ENCODE measurements around the gene UBE2QL1. TPM values are rescaled to one million over a fixed set of nuclear protein-coding genes. Genes with fewer than 3 reads are reported as not detected.

The UBE2QL1 gene
- total and polyA plus RNA-seq, 2 of the 8 experiments (the other 6 are each of a cell fraction or from before 2014, with no cell fraction given): 0.43 to 0.65 TPM

DNA sequence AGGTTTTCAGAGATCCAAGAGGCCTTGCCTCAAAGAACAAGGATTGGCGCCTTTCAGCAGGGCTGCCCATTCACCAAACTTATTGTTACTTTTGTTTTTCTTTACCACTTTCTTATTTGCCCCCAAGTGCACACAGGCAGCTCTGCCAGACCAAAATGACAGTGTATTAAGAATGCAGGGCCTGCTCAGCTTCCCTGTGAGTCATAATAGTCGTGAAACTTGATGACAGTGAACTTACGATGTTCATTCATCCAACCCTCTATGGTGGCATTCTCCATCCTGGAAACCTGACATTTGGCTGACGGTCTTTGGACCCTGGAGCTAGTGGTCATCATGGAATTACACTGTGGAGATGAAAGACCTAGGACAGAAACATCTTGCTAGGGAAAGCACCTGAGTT lies 44.3 kb downstream of the UBE2QL1 start:
- no peak overlapping the region for H2BK15ac ChIP-seq (ENCODE audit: low read length)

More for the DNA sequence above, 44.3 kb downstream of the UBE2QL1 start:
- Histone ChIP-seq H4K91ac (replicated peaks; ENCODE audit: insufficient read length, low read length) (no peak overlapping the region), H3K4ac (replicated peaks; ENCODE audit: insufficient read length, low read depth, low read length) (no peak overlapping the region), H3K36me3 (ENCODE audit: control insufficient read depth in 2 of 4, insufficient read depth in 4 of 4, low read length in 3 of 4) (no peaks in the 10 kb centered on the region), H3K14ac (ENCODE audit: insufficient read length) (no peak overlapping the region), H3K4me3 (ENCODE audit: extremely low read depth in 1 of 4, insufficient read depth in 2 of 4, low read depth in 3 of 4, low read length in 4 of 4) (no peak overlapping the region), H3K4me2 (ENCODE audit: insufficient read depth in 1 of 2, low read depth in 2 of 2, low read length in 2 of 2) (no peak overlapping the region), H3K23ac (ENCODE audit: insufficient read length) (no peak overlapping the region), H3K79me2 (ENCODE audit: control insufficient read depth in 1 of 2, insufficient read depth in 2 of 2, low read length in 2 of 2) (no peaks in the 10 kb centered on the region), H2BK120ac (replicated peaks; ENCODE audit: low read depth, low read length) (no peak overlapping the region), H2BK5ac (ENCODE audit: low read depth, low read length) (no peak overlapping the region), H3K9me3 (ENCODE audit: insufficient read depth in 2 of 2, low read depth in 1 of 2, low read length in 1 of 2) (no peaks in the 10 kb centered on the region), H2BK20ac (ENCODE audit: low read length) (no peak overlapping the region), H4K5ac (ENCODE audit: insufficient read length, low read depth, low read length) (no peak overlapping the region), H3K18ac (ENCODE audit: extremely low read depth, low read length) (no peak overlapping the region), H3K27me3 (replicated peaks in 1 of 4; ENCODE audit: control insufficient read depth in 3 of 4, extremely low read depth in 1 of 4, insufficient read depth in 3 of 4, low read length in 3 of 4) (peaks cover 1 to 10% (median 8%) of the 10 kb centered on the region in 4 experiments; a peak in 5 of 7 replicates), H3K27ac (ENCODE audit: low read depth, low read length) (no peak overlapping the region), H4K20me1 (replicated peaks in 1 of 2; ENCODE audit: control insufficient read depth in 1 of 2, insufficient read depth in 2 of 2, low read length in 2 of 2) (no peaks in the 10 kb centered on the region), H2AFZ (ENCODE audit: low read length) (no peak overlapping the region), H3K79me1 (ENCODE audit: low read depth, low read length) (no peaks in the 10 kb centered on the region), H3K23me2 (ENCODE audit: low read depth, low read length) (no peaks in the 10 kb centered on the region), H4K8ac (ENCODE audit: extremely low read depth, insufficient read depth, low read length) (no peak overlapping the region), H2AK5ac (ENCODE audit: low read depth, low read length) (no peak overlapping the region), H3K4me1 (replicated peaks in 1 of 4; ENCODE audit: control insufficient read depth in 3 of 4, insufficient read depth in 4 of 4, low read length in 3 of 4) (peaks cover 8 to 13% (median 11%) of the 10 kb centered on the region in 4 experiments), H3K9ac (replicated peaks in 1 of 4; ENCODE audit: extremely low read depth in 1 of 4, low read depth in 3 of 4, low read length in 3 of 4) (no peak overlapping the region), H2BK12ac (ENCODE audit: low read depth, low read length) (no peak overlapping the region), H3K56ac (replicated peaks; ENCODE audit: insufficient read length, low read depth, low read length) (no peak overlapping the region)
- CTCF ChIA-PET (ENCODE audit: partially characterized antibody): interaction anchor here (0.6 to 1.2 kb wide), 4 partner anchors 11 to 1261 kb away, joined by 3 to 4 read pairs (median 3); no protein-coding TSS in a partner anchor
- POLR2A ChIA-PET (ENCODE audit: partially characterized antibody): no interaction called here
- TF ChIP-seq CHD2 (IDR thresholded peaks at IDR 0.05; ENCODE audit: low read length) (no peak), HDAC2 (IDR thresholded peaks at IDR 0.05; ENCODE audit: borderline replicate concordance in 1 of 2, low read depth in 2 of 2, low read length in 2 of 2) (no peak), CREB1 (IDR thresholded peaks at IDR 0.05) (no peak), SP2 (IDR thresholded peaks at IDR 0.05; ENCODE audit: low read length) (no peak), KDM5A (IDR thresholded peaks at IDR 0.05; ENCODE audit: low read length) (no peak), TBP (IDR thresholded peaks at IDR 0.05; ENCODE audit: low read depth, low read length) (no peak), GABPA (IDR thresholded peaks at IDR 0.05; ENCODE audit: borderline replicate concordance, insufficient read depth, low read length) (no peak), SP1 (IDR thresholded peaks at IDR 0.05; ENCODE audit: low read depth, low read length) (no peak), CBX5 (IDR thresholded peaks at IDR 0.05; ENCODE audit: low read depth, low read length) (no peak), FOSL1 (IDR thresholded peaks at IDR 0.05; ENCODE audit: insufficient read depth, low read depth, low read length) (no peak), ZNF274 (IDR thresholded peaks at IDR 0.05; ENCODE audit: borderline replicate concordance, extremely low read depth, low read length) (no peak), ATF3 (IDR thresholded peaks at IDR 0.05; ENCODE audit: insufficient read depth, low read depth, low read length) (no peak), RXRA (IDR thresholded peaks at IDR 0.05; ENCODE audit: insufficient read depth, low read depth, low read length) (no peak)
- FAIRE-seq: no peak
- WGBS, 2 experiments (ENCODE audit: extremely low coverage in 1 of 2, insufficient coverage in 1 of 2, insufficient read length in 1 of 2, insufficient replicate concordance in 2 of 2, low coverage in 1 of 2, low lambda C conversion rate in 2 of 2, missing lambda C conversion rate in 1 of 2): 84% methylated on average over 4 of the region's 4 CpGs; no CpG with 5 or more reads in 1 of the 2 experiments
- no peak for DNase-seq (ENCODE audit: low read depth in 1 of 2, low spot score in 2 of 2)

Data from H1 (cell line).